SU-DHL-6 (cell line): ENCODE measurements around the gene ARFGAP3.

ENCODE experiments used
- H2AFZ ChIP-seq: fragments of 200-600 bp; sonication (generic); 2 replicates; pipeline ENCODE4 v1.6.1; 2014; ENCODE audit warnings: low read depth, mild to moderate bottlenecking, moderate library complexity, mixed read lengths, antibody characterized with exemption, low read length; ENCODE audit not compliant: severe bottlenecking
- H3F3A ChIP-seq: fragments of 200-600 bp; shearing (Covaris generic); 2 replicates; pipeline ENCODE4 v1.6.0; 2016; ENCODE audit warnings: antibody characterized with exemption, mild to moderate bottlenecking; ENCODE audit not compliant: insufficient read depth
- H3K27ac ChIP-seq: fragments of 200-600 bp; sonication (generic); 2 replicates; pipeline ENCODE4 v1.5.1; 2016; ENCODE audit warnings: low read depth, mild to moderate bottlenecking, low read length, moderate library complexity, mixed read lengths
- H3K27me3 ChIP-seq: fragments of 200-600 bp; sonication (generic), shearing (Covaris generic); 2 replicates; pipeline ENCODE4 v1.6.0; 2014; ENCODE audit warnings: mild to moderate bottlenecking, low read length
- H3K36me3 ChIP-seq: fragments of 200-600 bp; sonication (generic); 2 replicates; pipeline ENCODE4 v1.6.1; 2014; ENCODE audit warnings: mild to moderate bottlenecking, low read length, mixed read lengths
- H3K4me2 ChIP-seq: fragments of 300-600, 200-600 bp; shearing (Covaris generic), sonication (generic); 2 replicates; pipeline ENCODE4 v1.6.0; 2014; ENCODE audit warnings: low read length, low read depth, mild to moderate bottlenecking; ENCODE audit not compliant: poor library complexity, severe bottlenecking
- H3K4me3 ChIP-seq: fragments of 200-600 bp; sonication (generic); 2 replicates; pipeline ENCODE4 v1.5.1; 2014; ENCODE audit warnings: antibody characterized with exemption, low read length, mild to moderate bottlenecking, mixed read lengths; ENCODE audit not compliant: insufficient read depth, poor library complexity, severe bottlenecking
- H3K79me2 ChIP-seq: fragments of 200-600 bp; sonication (generic); 2 replicates; pipeline ENCODE4 v1.6.1; 2014; ENCODE audit warnings: mild to moderate bottlenecking, low read length, moderate library complexity; ENCODE audit not compliant: insufficient read depth
- H3K9ac ChIP-seq: fragments of 200-600 bp; sonication (generic); 2 replicates; pipeline ENCODE4 v1.7.0; 2014; ENCODE audit warnings: mild to moderate bottlenecking, low read length
- H3K9me2 ChIP-seq: fragments of 200-600 bp; sonication (generic); replicated peaks from 2 replicates; pipeline ENCODE4 v1.6.1; 2014; ENCODE audit warnings: low read length; ENCODE audit not compliant: insufficient read depth
- H3K9me3 ChIP-seq: fragments of 200-600 bp; sonication (generic); 2 replicates; pipeline ENCODE4 v1.6.1; 2014; ENCODE audit warnings: low read length, mixed read lengths; ENCODE audit not compliant: insufficient read depth
- H4K20me1 ChIP-seq: fragments of 200-600 bp; sonication (generic); 2 replicates; pipeline ENCODE4 v1.6.1; 2014; ENCODE audit warnings: low read depth, mild to moderate bottlenecking, antibody characterized with exemption, low read length, moderate library complexity, mixed read lengths
- EZH2phosphoT487 ChIP-seq: fragments of 200-600 bp; sonication (generic), shearing (Covaris generic); conservative IDR thresholded peaks from 2 replicates; pipeline ENCODE4 v1.6.1; 2018; ENCODE audit warnings: mild to moderate bottlenecking, antibody characterized with exemption, low read length, moderate library complexity, mixed read lengths
- TF ChIP-seq, protein P1 (sequence below): fragments of 200-600 bp; sonication (generic); IDR thresholded peaks from one replicate; pipeline ENCODE4 v1.5.1; 2017; ENCODE audit warnings: antibody characterized with exemption, mild to moderate bottlenecking, low read length, moderate library complexity; ENCODE audit not compliant: insufficient read depth, poor library complexity, severe bottlenecking

The ARFGAP3 gene

DNA sequence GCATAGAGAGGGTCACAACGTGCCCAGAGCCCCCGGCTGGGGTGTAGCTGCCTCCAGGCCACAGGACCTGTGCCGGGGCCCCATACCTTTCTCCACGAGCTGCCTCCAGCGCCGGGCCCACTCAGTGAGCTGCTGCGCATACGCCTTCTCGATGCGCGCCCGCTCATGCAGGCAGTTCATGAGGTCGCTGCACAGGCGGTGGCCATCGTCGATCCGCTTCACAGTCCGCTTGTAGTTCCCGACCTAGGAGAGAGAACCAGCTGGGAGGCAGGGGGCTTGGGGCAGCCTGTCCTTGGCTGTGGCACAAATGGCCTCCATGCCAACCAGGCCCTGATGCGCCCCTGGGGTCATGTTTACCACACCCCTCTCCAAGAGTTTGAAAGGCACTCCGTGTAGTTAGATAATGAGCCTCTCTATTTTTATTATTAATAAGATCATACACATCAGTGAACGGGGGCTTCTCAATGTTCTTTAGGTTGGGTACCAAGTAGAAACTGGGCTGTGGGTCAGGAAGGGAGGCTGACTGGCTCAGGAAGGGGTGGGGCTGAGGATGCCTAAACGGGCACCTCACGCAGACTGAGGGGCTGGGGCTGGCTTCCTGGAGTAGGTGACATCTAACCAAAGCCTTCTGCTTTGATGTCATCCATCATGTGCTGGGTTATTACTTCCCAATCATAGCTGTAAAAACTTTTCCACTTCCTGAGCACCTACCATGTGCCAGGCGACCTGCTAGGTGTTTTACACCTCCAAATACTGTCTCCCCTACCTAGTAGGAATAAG lies 36.5 kb upstream of the ARFGAP3 start:
- no peaks in the 10 kb centered on the region for H3F3A ChIP-seq
- H3K9me2 ChIP-seq, result no peaks in the 10 kb centered on the region
- H2AFZ ChIP-seq, result no peak overlapping the region
- no peaks in the 10 kb centered on the region for H3K79me2 ChIP-seq
- H3K27me3 ChIP-seq, result no peaks in the 10 kb centered on the region
- H3K9me3 ChIP-seq, result no peaks in the 10 kb centered on the region
- TF ChIP-seq, protein P1, sequence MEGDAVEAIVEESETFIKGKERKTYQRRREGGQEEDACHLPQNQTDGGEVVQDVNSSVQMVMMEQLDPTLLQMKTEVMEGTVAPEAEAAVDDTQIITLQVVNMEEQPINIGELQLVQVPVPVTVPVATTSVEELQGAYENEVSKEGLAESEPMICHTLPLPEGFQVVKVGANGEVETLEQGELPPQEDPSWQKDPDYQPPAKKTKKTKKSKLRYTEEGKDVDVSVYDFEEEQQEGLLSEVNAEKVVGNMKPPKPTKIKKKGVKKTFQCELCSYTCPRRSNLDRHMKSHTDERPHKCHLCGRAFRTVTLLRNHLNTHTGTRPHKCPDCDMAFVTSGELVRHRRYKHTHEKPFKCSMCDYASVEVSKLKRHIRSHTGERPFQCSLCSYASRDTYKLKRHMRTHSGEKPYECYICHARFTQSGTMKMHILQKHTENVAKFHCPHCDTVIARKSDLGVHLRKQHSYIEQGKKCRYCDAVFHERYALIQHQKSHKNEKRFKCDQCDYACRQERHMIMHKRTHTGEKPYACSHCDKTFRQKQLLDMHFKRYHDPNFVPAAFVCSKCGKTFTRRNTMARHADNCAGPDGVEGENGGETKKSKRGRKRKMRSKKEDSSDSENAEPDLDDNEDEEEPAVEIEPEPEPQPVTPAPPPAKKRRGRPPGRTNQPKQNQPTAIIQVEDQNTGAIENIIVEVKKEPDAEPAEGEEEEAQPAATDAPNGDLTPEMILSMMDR, result no peak
- no peak for TF ChIP-seq EZH2phosphoT487
- no peak overlapping the region for H3K4me3 ChIP-seq
- H3K27ac ChIP-seq, result no peak overlapping the region
- H4K20me1 ChIP-seq, result no peaks in the 10 kb centered on the region
- no peak overlapping the region for H3K9ac ChIP-seq
- H3K36me3 ChIP-seq, result no peaks in the 10 kb centered on the region
- H3K4me2 ChIP-seq, result no peak overlapping the region

DNA sequence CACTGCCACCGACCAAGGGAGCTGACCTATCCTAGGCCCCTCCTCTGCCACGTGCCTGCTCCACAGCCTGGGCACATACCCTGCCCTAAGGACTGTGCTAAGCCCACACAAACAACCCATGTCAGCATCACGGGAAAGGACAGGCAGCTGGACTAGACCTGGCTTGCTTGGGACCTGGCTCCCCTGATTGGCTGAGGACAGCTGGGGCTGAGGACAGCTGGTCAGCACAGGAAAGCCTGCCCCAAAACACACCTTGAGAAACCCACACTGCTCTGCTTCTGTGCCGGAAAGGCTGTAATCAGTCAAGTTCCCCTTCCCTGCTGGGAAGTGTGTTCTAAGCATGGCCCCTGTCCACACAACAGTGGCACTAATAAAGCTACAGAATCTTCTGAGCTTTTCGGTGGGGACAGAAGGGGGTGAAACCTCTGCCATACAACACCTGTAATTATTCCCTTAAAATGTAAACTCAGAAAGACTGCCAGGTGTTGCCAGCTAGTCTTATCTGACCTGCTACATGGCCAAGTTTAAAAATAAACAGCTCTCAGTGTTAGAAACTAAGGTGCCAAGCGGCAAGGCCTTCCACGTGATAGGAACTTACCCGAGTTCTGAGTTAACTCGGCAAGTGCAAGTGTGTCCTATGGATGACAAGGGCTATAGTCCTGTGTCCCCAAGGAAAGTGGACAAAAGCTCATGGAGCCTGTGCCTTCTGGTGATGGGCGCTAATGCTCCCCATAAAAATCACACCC lies 35.7 kb upstream of the ARFGAP3 start:
- H3K9me2 ChIP-seq, result no peaks in the 10 kb centered on the region
- no peak overlapping the region for H2AFZ ChIP-seq
- no peaks in the 10 kb centered on the region for H3K79me2 ChIP-seq
- H3K9ac ChIP-seq, result no peak overlapping the region
- no peaks in the 10 kb centered on the region for H3K36me3 ChIP-seq
- H3K4me3 ChIP-seq, result no peak overlapping the region
- no peaks in the 10 kb centered on the region for H3F3A ChIP-seq
- no peak overlapping the region for H3K27ac ChIP-seq
- no peaks in the 10 kb centered on the region for H3K27me3 ChIP-seq
- no peaks in the 10 kb centered on the region for H3K9me3 ChIP-seq
- TF ChIP-seq EZH2phosphoT487, result no peak
- TF ChIP-seq, protein P1, result no peak
- no peaks in the 10 kb centered on the region for H4K20me1 ChIP-seq
- H3K4me2 ChIP-seq, result no peak overlapping the region

DNA sequence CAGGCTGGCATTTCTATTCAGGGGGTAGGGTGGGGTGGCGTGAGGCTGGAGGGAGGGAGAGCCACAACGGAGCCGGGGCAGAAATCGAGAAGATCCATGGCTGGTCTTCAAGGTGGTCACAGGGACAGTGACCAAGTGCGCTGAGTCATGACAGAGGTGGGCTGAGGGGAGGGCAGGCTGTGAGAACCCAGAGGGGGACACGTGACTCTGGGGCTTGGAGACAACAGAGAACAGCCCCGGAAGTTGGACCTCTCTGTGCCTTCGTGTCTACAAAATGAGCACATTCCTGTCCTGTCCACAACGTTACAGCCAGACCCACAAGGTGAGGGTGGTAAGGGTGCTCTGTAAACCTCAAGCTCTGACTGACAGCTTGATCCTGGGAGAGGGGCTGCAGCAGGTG lies 35.1 kb upstream of the ARFGAP3 start:
- TF ChIP-seq, protein P1, result no peak
- no peak for TF ChIP-seq EZH2phosphoT487
- Histone ChIP-seq H3K4me2 (no peak overlapping the region), H3K9me3 (no peaks in the 10 kb centered on the region), H3K4me3 (no peak overlapping the region), H2AFZ (no peak overlapping the region), H4K20me1 (no peaks in the 10 kb centered on the region), H3F3A (no peaks in the 10 kb centered on the region), H3K79me2 (no peaks in the 10 kb centered on the region), H3K27ac (no peak overlapping the region), H3K27me3 (no peaks in the 10 kb centered on the region), H3K9ac (no peak overlapping the region), H3K9me2 (no peaks in the 10 kb centered on the region), H3K36me3 (no peaks in the 10 kb centered on the region)
